SK-N-SH (cell line): ENCODE data around the gene KCNK17. TPM values are rescaled to one million over a fixed set of nuclear protein-coding genes. Genes with fewer than 3 reads are reported as not detected.

Experiments
- CTCF ChIA-PET: fragments of 300-600, 350-600 bp; formaldehyde crosslinking; extraction: SDS; loops from one replicate; lab custom pipeline; 2021; lab: Yijun Ruan, JAX
- POLR2A ChIA-PET: fragments of 350-600 bp; sonication (Branson Sonifier 250); formaldehyde crosslinking; extraction: SDS; loops from one replicate; lab custom pipeline; 2020; ENCODE audit warnings: antibody characterized with exemption, inconsistent platforms; lab: Yijun Ruan, JAX
- DNase-seq: peaks from one replicate; pipeline ENCODE4 v3.0.0; 2012
- H2AFZ ChIP-seq: fragments of 200-600 bp; sonication (generic); 2 replicates; pipeline ENCODE4 v1.8.1; 2016; ENCODE audit warnings: antibody characterized with exemption, mild to moderate bottlenecking, low read depth
- H3F3A ChIP-seq: fragments of 200-600 bp; sonication (generic); replicated peaks from 2 replicates; pipeline ENCODE3; 2016; ENCODE audit warnings: antibody characterized with exemption, mild to moderate bottlenecking; ENCODE audit not compliant: insufficient read depth
- H3K27ac ChIP-seq, 2 experiments: fragments of 200-500 bp in 1 of 2; fragments of 200-600 bp in 1 of 2; sonication (Bioruptor generic) in 1 of 2; sonication (generic), shearing (Covaris generic) in 1 of 2; 2 replicates each; pipeline versions ENCODE4 v1.5.1 to v1.6.1; 2014 to 2016; ENCODE audit warnings: low read depth in 2 of 2, inconsistent platforms in 1 of 2, low read length in 1 of 2, mild to moderate bottlenecking in 1 of 2, mixed read lengths in 1 of 2
- H3K27me3 ChIP-seq: fragments of 200-600 bp; sonication (generic), shearing (Covaris generic); 2 replicates; pipeline ENCODE4 v1.6.1; 2016; ENCODE audit warnings: mixed run types; ENCODE audit not compliant: insufficient read depth
- H3K36me3 ChIP-seq, 2 experiments: fragments of 200-500 bp in 1 of 2; fragments of 200-600 bp in 1 of 2; sonication (Bioruptor generic) in 1 of 2; sonication (generic) in 1 of 2; replicated peaks in 1 of 2; 2 replicates each; pipeline versions ENCODE3 to v1.5.1; 2014 to 2016; ENCODE audit warnings: low read length in 1 of 2, mild to moderate bottlenecking in 1 of 2; ENCODE audit not compliant: insufficient read depth in 2 of 2, control insufficient read depth in 1 of 2
- H3K4me1 ChIP-seq, 2 experiments: fragments of 200-500 bp in 1 of 2; fragments of 200-600 bp in 1 of 2; sonication (Bioruptor generic) in 1 of 2; sonication (generic), shearing (Covaris generic) in 1 of 2; 2 replicates each; pipeline versions ENCODE4 v1.5.1 to v1.6.1; 2014 to 2016; ENCODE audit warnings: low read depth in 1 of 2, low read length in 1 of 2, mixed run types in 1 of 2; ENCODE audit not compliant: insufficient read depth in 2 of 2, control insufficient read depth in 1 of 2
- H3K4me2 ChIP-seq: fragments of 200-600 bp; sonication (generic), shearing (Covaris generic); 2 replicates; pipeline ENCODE4 v1.6.1; 2017; ENCODE audit warnings: mixed run types
- H3K4me3 ChIP-seq, 2 experiments: fragments of 200-500 bp in 1 of 2; fragments of 200-600 bp in 1 of 2; sonication (Bioruptor generic) in 1 of 2; sonication (generic), shearing (Covaris generic) in 1 of 2; 2 replicates each; pipeline versions ENCODE4 v1.5.1 to v1.8.1; 2014 to 2016; ENCODE audit warnings: low read depth in 2 of 2, inconsistent platforms in 1 of 2, low read length in 1 of 2, mild to moderate bottlenecking in 1 of 2, mixed read lengths in 1 of 2, moderate library complexity in 1 of 2
- H3K79me2 ChIP-seq: fragments of 200-600 bp; sonication (generic); 2 replicates; pipeline ENCODE4 v1.8.1; 2017; ENCODE audit warnings: mild to moderate bottlenecking; ENCODE audit not compliant: insufficient read depth
- H3K9ac ChIP-seq: fragments of 200-600 bp; sonication (generic); 2 replicates; pipeline ENCODE4 v1.6.1; 2017; ENCODE audit warnings: mixed run types
- H3K9me2 ChIP-seq: fragments of 200-600 bp; sonication (generic); 2 replicates; pipeline ENCODE4 v1.6.1; 2017; ENCODE audit warnings: mixed run types
- H3K9me3 ChIP-seq: fragments of 200-600 bp; sonication (generic); 2 replicates; pipeline ENCODE4 v1.6.1; 2017; ENCODE audit warnings: mixed run types, mild to moderate bottlenecking, moderate library complexity
- H4K20me1 ChIP-seq: fragments of 200-600 bp; sonication (generic); 2 replicates; pipeline ENCODE4 v1.6.1; 2017; ENCODE audit warnings: mild to moderate bottlenecking, mixed run types; ENCODE audit not compliant: insufficient read depth
- ELF1 ChIP-seq: IDR thresholded peaks from 2 replicates; pipeline ENCODE4 v1.4.0; 2012
- GABPA ChIP-seq: IDR thresholded peaks from 2 replicates; pipeline ENCODE4 v1.4.0; 2012; ENCODE audit warnings: low read depth, mild to moderate bottlenecking
- GATA2 ChIP-seq: sonication (generic); formaldehyde crosslinking; IDR thresholded peaks from 2 replicates; pipeline ENCODE4 v1.5.0; 2020; ENCODE audit warnings: mild to moderate bottlenecking, missing genetic modification reagents
- NFIC ChIP-seq: IDR thresholded peaks from 2 replicates; pipeline ENCODE4 v1.4.0; 2012; ENCODE audit warnings: borderline replicate concordance
- NRF1 ChIP-seq: IDR thresholded peaks from 2 replicates; pipeline ENCODE4 v1.6.1; 2012; ENCODE audit warnings: low read depth, mild to moderate bottlenecking, low read length
- RCOR1 ChIP-seq: fragments of 150-350 bp; IDR thresholded peaks from 2 replicates; pipeline ENCODE4 v1.6.1; 2017; ENCODE audit warnings: antibody characterized with exemption, low read length
- REST ChIP-seq: IDR thresholded peaks from 2 replicates; pipeline ENCODE4 v1.6.1; 2012; ENCODE audit warnings: mild to moderate bottlenecking, low read depth, low read length, moderate library complexity
- RXRA ChIP-seq: IDR thresholded peaks from 2 replicates; pipeline ENCODE4 v1.4.0; 2012; ENCODE audit warnings: low read depth, mild to moderate bottlenecking, borderline replicate concordance
- SIN3A ChIP-seq: IDR thresholded peaks from 2 replicates; pipeline ENCODE4 v1.6.1; 2012; ENCODE audit warnings: low read depth, mild to moderate bottlenecking, low read length, moderate library complexity, borderline replicate concordance
- TEAD4 ChIP-seq: IDR thresholded peaks from 2 replicates; pipeline ENCODE4 v1.4.0; 2012; ENCODE audit warnings: mild to moderate bottlenecking, borderline replicate concordance; ENCODE audit not compliant: insufficient read depth
- YY1 ChIP-seq: IDR thresholded peaks from 2 replicates; pipeline ENCODE4 v1.4.0; 2012; ENCODE audit warnings: low read depth, mild to moderate bottlenecking
- WGBS: methylation state at CpG from one replicate; pipeline ENCODE4 v1.1.6; 2017; ENCODE audit warnings: low lambda C conversion rate; 5-methylcytosine and 5-hydroxymethylcytosine counted together
- polyA plus RNA-seq, 3 experiments: library from polyadenylated mRNA; depleted of rRNA; stranded (reverse); fragments of >200 nt; gene quantifications; 2 replicates each; pipeline ENCODE4 v1.2.3, GENCODE V29; 2012
- TF ChIP-seq, protein P1 (sequence below): IDR thresholded peaks from 2 replicates; pipeline ENCODE4; 2012

Gene KCNK17
- polyA plus RNA-seq, 1 of the 3 experiments (the other 2 are of a cell fraction), result not detected

- Histone ChIP-seq H3K27ac (no peak overlapping the region), H3F3A (no peaks in the 10 kb centered on the region), H3K4me3 (no peak overlapping the region), H3K9me3 (no peaks in the 10 kb centered on the region), H4K20me1 (no peaks in the 10 kb centered on the region), H3K9ac (no peak overlapping the region), H3K27me3 (no peaks in the 10 kb centered on the region), H2AFZ (no peak overlapping the region), H3K79me2 (no peaks in the 10 kb centered on the region), H3K4me1 (no peaks in the 10 kb centered on the region), H3K9me2 (no peaks in the 10 kb centered on the region), H3K4me2 (no peak overlapping the region), H3K36me3 (no peaks in the 10 kb centered on the region)
- TF ChIP-seq NFIC (no peak), SIN3A (no peak), ELF1 (no peak), RXRA (no peak), RCOR1 (no peak), GABPA (no peak), YY1 (no peak)
- TF ChIP-seq, protein P1, sequence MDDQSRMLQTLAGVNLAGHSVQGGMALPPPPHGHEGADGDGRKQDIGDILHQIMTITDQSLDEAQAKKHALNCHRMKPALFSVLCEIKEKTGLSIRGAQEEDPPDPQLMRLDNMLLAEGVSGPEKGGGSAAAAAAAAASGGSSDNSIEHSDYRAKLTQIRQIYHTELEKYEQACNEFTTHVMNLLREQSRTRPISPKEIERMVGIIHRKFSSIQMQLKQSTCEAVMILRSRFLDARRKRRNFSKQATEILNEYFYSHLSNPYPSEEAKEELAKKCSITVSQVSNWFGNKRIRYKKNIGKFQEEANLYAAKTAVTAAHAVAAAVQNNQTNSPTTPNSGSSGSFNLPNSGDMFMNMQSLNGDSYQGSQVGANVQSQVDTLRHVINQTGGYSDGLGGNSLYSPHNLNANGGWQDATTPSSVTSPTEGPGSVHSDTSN, result no peak
- ChIA-PET POLR2A (no interaction called here), CTCF (interaction anchor here (2.7 to 2.9 kb wide), 2 partner anchors 20 to 116 kb away, joined by 11 to 12 read pairs; no protein-coding TSS in a partner anchor)
- 9% methylated on average over 2 of the region's 2 CpGs for WGBS
- no peak for DNase-seq
Observed at GRCh38 chr6:39282774-39283173, 31.4 kb downstream of the KCNK17 start.

DNA sequence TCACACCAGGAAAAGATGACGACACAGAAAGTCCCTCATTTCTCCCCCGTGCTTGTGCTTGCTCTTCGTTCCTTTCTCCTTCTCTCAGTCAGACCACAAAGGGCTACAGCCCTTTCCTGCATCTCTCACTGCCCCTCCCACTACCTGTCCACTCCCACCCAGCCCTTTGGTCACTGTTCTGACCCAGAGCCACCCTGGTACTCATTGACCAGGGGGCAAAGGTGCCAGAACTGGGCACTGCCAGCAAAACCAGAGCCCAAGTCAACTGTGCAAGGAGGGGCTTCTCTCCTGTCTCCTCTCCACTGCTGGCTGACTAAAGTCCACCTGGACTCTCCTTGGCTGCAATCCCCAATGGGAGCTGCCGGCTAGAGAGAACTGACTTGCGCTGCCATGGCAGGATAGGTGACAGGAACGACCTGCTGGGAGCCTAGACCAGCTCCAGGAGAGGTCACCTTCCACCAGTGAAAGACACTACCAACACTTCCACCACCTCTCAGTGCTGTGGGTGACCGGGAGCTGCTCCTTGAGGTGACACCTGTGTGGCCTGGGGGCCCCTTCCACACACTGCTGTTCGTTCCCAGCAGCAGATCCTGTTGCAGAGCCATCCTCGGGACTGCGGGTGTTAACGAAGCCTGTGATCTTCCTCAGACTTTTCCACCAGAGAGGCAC is 32.8 kb downstream of the KCNK17 start:
- 62% methylated on average over 7 of the region's 11 CpGs for WGBS
- Histone ChIP-seq H3K27me3 (no peaks in the 10 kb centered on the region), H3K4me2 (no peak overlapping the region), H3K4me3 (no peak overlapping the region), H3K27ac (no peak overlapping the region), H3K9ac (no peak overlapping the region), H4K20me1 (no peaks in the 10 kb centered on the region), H2AFZ (no peak overlapping the region), H3K9me2 (no peaks in the 10 kb centered on the region), H3F3A (no peaks in the 10 kb centered on the region), H3K9me3 (no peaks in the 10 kb centered on the region), H3K79me2 (no peaks in the 10 kb centered on the region), H3K36me3 (no peaks in the 10 kb centered on the region), H3K4me1 (no peaks in the 10 kb centered on the region)
- DNase-seq, result no peak
- TF ChIP-seq NRF1 (no peak), TEAD4 (no peak), REST (no peak), GATA2 (no peak)
- POLR2A ChIA-PET, result no interaction called here
- CTCF ChIA-PET, result interaction anchor here (1.0 to 2.9 kb wide), 3 partner anchors 21 to 409 kb away, joined by 3 to 12 read pairs (median 11); no protein-coding TSS in a partner anchor
